ENCODE results near the gene ERVH48-1. TPM values are rescaled to one million over a fixed set of nuclear protein-coding genes. Genes with fewer than 3 reads are reported as not detected.

ERVH48-1 gene
- total RNA-seq, 1 experiment from 2014 or later: 14.7 TPM

- Mint-ChIP-seq H3K4me1 (peaks cover 33% of the 10 kb centered on the region), H3K4me3 (no peak overlapping the region), H3K27me3 (ENCODE audit: low read depth) (no peaks in the 10 kb centered on the region), H3K9me3 (no peaks in the 10 kb centered on the region), H3K27ac (peak overlapping the region; percentile 91), H3K36me3 (no peaks in the 10 kb centered on the region)
- POLR2A ChIA-PET: no interaction called here
- ATAC-seq: no peak
- CTCF ChIA-PET: no interaction called here
- TF ChIP-seq SOX15 (CRISPR knock-in tag; IDR thresholded peaks at IDR 0.05): no peak
- TF ChIP-seq ZNF532 (CRISPR knock-in tag; IDR thresholded peaks at IDR 0.05; ENCODE audit: borderline replicate concordance): no peak
- TF ChIP-seq FOXP1 (CRISPR knock-in tag; IDR thresholded peaks at IDR 0.05; ENCODE audit: borderline replicate concordance): 0 out of 2 replicates have a peak, but pooled peaks have one; percentile 19
- no peak for TF ChIP-seq USF1 (CRISPR knock-in tag; IDR thresholded peaks at IDR 0.05)
- no peak for TF ChIP-seq CDX4 (CRISPR knock-in tag; IDR thresholded peaks at IDR 0.05; ENCODE audit: borderline replicate concordance)
- TF ChIP-seq USF2 (CRISPR knock-in tag; IDR thresholded peaks at IDR 0.05): no peak
- no peak for TF ChIP-seq OVOL2 (CRISPR knock-in tag; IDR thresholded peaks at IDR 0.05; ENCODE audit: borderline replicate concordance)
- no peak for DNase-seq (ENCODE audit: low spot score)
These were observed 38.7 kb upstream of the ERVH48-1 start for GRCh38 chr21:42964086-42964485.

- no peaks in the 10 kb centered on the region for H3K27me3 Mint-ChIP-seq (ENCODE audit: low read depth)
- no peak for DNase-seq (ENCODE audit: low spot score)
- TF ChIP-seq ZNF532 (CRISPR knock-in tag; IDR thresholded peaks at IDR 0.05; ENCODE audit: borderline replicate concordance): no peak
- TF ChIP-seq NFYB (CRISPR knock-in tag; conservative IDR thresholded peaks at IDR 0.05; ENCODE audit: low read depth): no peak
- no peak for TF ChIP-seq IRF2 (CRISPR knock-in tag; IDR thresholded peaks at IDR 0.05; ENCODE audit: borderline replicate concordance, low read depth)
- TF ChIP-seq ZNF121 (CRISPR knock-in tag; IDR thresholded peaks at IDR 0.05): no peak
- no peak for TF ChIP-seq ZMAT4 (CRISPR knock-in tag; IDR thresholded peaks at IDR 0.05)
- no peak for TF ChIP-seq FOXP4 (CRISPR knock-in tag; IDR thresholded peaks at IDR 0.05)
- TF ChIP-seq ESRRA (CRISPR knock-in tag; IDR thresholded peaks at IDR 0.05; ENCODE audit: borderline replicate concordance): no peak
- no peak for TF ChIP-seq E2F4 (CRISPR knock-in tag; IDR thresholded peaks at IDR 0.05; ENCODE audit: borderline replicate concordance, low read depth)
- TF ChIP-seq USF1 (CRISPR knock-in tag; IDR thresholded peaks at IDR 0.05): no peak
- TF ChIP-seq PREB (CRISPR knock-in tag; IDR thresholded peaks at IDR 0.05; ENCODE audit: borderline replicate concordance): no peak
- H3K4me1 Mint-ChIP-seq: peaks cover 44% of the 10 kb centered on the region
- ChIA-PET CTCF (interaction anchor here (1.4 kb wide), 1 partner anchor 39 kb away, joined by 4 read pairs; no protein-coding TSS in a partner anchor), POLR2A (interaction anchor here (1.1 kb wide), 1 partner anchor 35 kb away, joined by 3 read pairs; no protein-coding TSS in a partner anchor)
- ATAC-seq: no peak
- peak overlapping the region; percentile 19 for H3K27ac Mint-ChIP-seq
- peaks cover 3% of the 10 kb centered on the region; the same call in 1 of the 2 replicates for H3K9me3 Mint-ChIP-seq
- H3K4me3 Mint-ChIP-seq: no peak overlapping the region
- H3K36me3 Mint-ChIP-seq: no peaks in the 10 kb centered on the region
These were observed 37.1 kb upstream of the ERVH48-1 start for GRCh38 chr21:42962380-42963007.

All from WTC11 (cell line).